HG03196 (cell line): ENCODE measurements around the gene ARSG.
"Not testable (repeated sequence)": the region's sequence is repeated elsewhere in the genome, so short reads cannot be mapped to it uniquely, and the experiment has no call there.

ENCODE experiments used
- ATAC-seq: cut with Tn5 transposase; IDR thresholded peaks from one replicate; pipeline ENCODE4 v1.9.1; 2021; ENCODE audit not compliant: unreplicated experiment

The ARSG gene

DNA sequence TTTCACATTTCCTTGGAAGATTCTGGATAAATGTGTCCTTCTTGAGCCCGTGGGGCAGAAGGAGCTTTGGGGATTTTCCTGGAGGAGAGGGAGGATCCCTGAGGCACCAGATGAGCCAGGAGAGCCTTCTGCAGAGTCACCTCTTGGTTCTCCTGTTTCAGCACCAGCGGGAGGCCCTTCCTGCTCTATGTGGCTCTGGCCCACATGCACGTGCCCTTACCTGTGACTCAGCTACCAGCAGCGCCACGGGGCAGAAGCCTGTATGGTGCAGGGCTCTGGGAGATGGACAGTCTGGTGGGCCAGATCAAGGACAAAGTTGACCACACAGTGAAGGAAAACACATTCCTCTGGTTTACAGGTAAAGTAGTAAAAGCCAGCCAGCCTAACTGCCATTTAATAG is 77.1 kb downstream of the ARSG start:
- ATAC-seq, result no peak

- no peak for ATAC-seq
These were observed 84.3 kb downstream of the ARSG start for GRCh38 chr17:68375566-68375965.

DNA sequence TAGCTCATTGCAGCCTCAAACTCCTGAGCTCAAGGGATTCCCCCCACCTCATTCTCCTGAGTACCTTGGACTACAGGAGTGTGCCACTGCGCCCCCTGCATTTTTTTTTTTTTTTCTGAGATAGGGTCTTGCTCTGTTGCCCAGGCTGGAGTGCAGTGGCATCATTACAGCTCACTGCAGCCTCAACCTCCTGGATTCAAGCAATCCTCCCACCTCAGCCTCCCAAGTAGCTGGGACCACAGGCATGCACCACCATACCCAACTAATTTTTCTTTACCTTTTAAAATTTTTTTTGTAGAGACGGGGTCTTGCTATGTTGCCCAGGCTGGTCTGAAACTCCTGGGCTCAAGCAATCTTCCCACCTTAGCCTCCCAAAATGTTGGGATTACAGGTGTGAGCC is 84.9 kb downstream of the ARSG start:
- ATAC-seq, result not testable (repeated sequence)

GRCh38 chr17:68377771-68378267 is 86.5 kb downstream of the ARSG start:
- no peak for ATAC-seq

GRCh38 chr17:68378268-68379176 is 87.2 kb downstream of the ARSG start:
- ATAC-seq, result no peak

GRCh38 chr17:68379177-68379510 is 87.8 kb downstream of the ARSG start:
- no peak for ATAC-seq

GRCh38 chr17:68379692-68380677 is 88.7 kb downstream of the ARSG start:
- no peak for ATAC-seq

DNA sequence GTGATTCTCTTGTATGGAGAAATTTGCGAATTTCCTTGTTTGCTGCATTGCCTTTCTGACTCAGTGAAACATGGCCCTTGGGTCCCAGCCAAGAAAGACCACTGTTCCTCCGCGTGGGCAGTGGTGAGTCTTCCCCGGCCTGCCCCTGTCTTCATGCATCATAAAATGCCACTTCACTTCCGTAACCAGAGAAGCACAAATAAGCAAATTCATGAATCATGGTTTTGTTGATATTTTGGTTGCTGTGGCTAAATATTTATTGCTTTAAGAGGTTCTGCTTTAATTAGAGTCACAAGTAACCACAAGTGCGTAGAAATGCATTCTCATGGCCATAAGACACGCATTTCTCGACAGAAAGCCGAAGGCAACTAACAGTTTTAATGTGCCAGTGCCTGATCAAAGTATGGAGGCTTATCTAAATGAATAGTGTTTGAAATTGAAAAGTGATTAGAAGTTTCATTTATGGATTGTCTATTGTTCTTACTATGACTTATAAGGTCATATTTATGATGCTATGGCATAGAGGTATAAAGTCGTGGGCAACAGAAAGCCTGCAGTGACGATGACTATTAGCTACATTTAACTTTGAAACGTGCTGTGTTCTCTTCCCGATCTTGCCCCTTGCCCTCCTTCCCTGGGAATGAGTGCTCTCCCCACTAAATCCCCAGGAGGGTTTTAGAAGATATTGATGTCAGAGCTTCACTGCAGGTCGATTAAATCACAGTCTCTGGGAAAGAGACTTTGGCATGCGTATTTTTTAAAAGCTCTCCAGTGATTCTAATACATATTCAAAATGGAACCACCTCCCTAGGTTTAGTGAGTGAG is 90.0 kb downstream of the ARSG start:
- ATAC-seq, result no peak

DNA sequence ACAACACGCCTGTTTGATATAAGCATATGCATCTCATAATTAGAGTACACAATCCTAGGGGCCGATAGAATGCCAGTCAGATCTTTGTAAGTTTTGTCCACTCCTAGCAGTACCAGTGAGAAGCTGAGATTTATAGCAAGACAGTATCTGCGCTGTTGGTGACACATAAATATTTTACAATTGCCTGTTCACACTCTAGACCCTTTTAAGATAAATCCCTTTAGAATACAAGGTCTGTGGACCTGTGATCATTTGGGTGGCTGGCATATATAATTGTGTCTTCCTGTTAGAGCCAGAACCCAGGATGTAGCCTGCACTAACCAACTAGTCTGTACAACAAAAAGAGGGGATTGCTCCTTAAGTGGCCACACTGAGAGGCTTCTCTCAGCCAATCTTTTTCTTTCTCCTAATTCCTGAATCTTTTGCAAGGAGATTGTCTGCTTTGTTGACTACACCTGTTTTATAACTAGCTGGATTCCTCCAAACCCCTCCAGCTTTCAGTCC is 91.3 kb downstream of the ARSG start:
- no peak for ATAC-seq

GRCh38 chr17:68383120-68383442 is 91.8 kb downstream of the ARSG start:
- ATAC-seq, result no peak

GRCh38 chr17:68383443-68384321 is 92.4 kb downstream of the ARSG start:
- no peak for ATAC-seq

GRCh38 chr17:68384471-68384870 is 93.2 kb downstream of the ARSG start:
- ATAC-seq, result no peak

- ATAC-seq, result no peak
These were observed 93.6 kb downstream of the ARSG start for GRCh38 chr17:68384941-68385340.

GRCh38 chr17:68385490-68386215 is 94.4 kb downstream of the ARSG start:
- ATAC-seq, result no peak

DNA sequence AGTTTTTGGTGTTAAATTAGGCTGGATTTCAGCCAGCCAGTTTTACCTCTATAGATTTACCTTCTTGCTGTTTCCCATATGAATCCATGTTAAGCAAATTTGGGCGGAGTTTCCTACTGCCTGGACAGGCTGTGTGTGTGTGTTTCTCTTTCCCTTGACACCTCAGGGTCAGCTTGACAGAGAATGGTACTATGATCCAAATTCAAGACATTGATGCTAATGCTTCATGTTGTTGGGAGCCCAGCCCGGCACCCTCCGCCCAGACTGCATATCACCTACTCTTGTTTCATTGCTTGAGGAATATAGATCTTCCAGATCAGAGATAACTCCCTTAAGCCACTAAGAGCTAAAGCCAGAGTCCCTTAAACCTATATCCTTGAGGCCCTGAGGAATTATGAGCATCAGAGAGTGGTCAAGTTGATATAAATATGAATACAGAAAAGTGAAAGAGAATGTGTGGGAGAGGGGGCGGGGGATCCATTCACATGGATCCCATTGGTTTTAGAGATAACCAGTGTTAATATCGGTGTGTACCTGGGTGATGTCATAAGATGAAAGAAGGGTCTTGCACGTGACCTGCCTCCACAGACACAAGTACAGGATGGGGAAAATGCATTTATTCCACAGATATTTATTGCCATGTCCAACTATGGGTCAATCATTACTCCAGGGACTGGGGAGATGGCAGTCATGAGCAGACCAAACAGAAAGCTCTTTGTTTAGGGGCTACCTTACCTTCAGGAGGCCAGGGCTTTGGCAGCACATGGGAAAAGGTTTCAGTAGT is 96.3 kb downstream of the ARSG start:
- no peak for ATAC-seq

- no peak for ATAC-seq
These were observed 97.7 kb downstream of the ARSG start for GRCh38 chr17:68389041-68389440.

- no peak for ATAC-seq
These were observed 99.7 kb downstream of the ARSG start for GRCh38 chr17:68390888-68391545.
